Endothelial cell (in vitro differentiated cells): Measurements from ENCODE around the gene LTO1. TPM values are rescaled to one million over a fixed set of nuclear protein-coding genes. Genes with fewer than 3 reads are reported as not detected.

ENCODE experiments used
- DNase-seq: peaks from one replicate; pipeline ENCODE4 v3.0.0; 2021; ENCODE audit warnings: low spot score
- H3K27ac Mint-ChIP-seq: one replicate; pipeline ENCODE4 v1.8.0; 2021; ENCODE audit warnings: mixed read lengths, inconsistent platforms; ENCODE audit not compliant: unreplicated experiment
- H3K27me3 Mint-ChIP-seq: one replicate; pipeline ENCODE4 v1.8.0; 2021; ENCODE audit warnings: mild to moderate bottlenecking, moderate library complexity, mixed read lengths, inconsistent platforms; ENCODE audit not compliant: unreplicated experiment
- H3K36me3 Mint-ChIP-seq: one replicate; pipeline ENCODE4 v1.8.0; 2021; ENCODE audit warnings: mild to moderate bottlenecking, low read depth, mixed read lengths, inconsistent platforms; ENCODE audit not compliant: unreplicated experiment
- H3K4me1 Mint-ChIP-seq: one replicate; pipeline ENCODE4 v1.8.0; 2021; ENCODE audit warnings: mild to moderate bottlenecking, mixed read lengths, inconsistent platforms; ENCODE audit not compliant: unreplicated experiment
- H3K4me3 Mint-ChIP-seq: one replicate; pipeline ENCODE4 v1.8.0; 2021; ENCODE audit warnings: mild to moderate bottlenecking, mixed read lengths, inconsistent platforms; ENCODE audit not compliant: unreplicated experiment
- H3K9me3 Mint-ChIP-seq: one replicate; pipeline ENCODE4 v1.8.0; 2021; ENCODE audit warnings: mixed read lengths, inconsistent platforms; ENCODE audit not compliant: unreplicated experiment
- CTCF ChIP-seq: fragments of 200-600 bp; sonication (generic); IDR thresholded peaks from one replicate; pipeline ENCODE4 v1.5.0; 2021; ENCODE audit warnings: antibody characterized with exemption; ENCODE audit not compliant: unreplicated experiment
- total RNA-seq: library from RNA; stranded (reverse); fragmentation: NEBNext Ultra II Directional; extraction: Animal tissue kit (Norgen Biotek cat#: 25700); gene quantifications from one replicate; pipeline ENCODE4 v1.2.1, GENCODE V29; 2021; ENCODE audit not compliant: unreplicated experiment

LTO1 gene
- total RNA-seq, 1 donor from 2014 or later = 23.3 TPM

GRCh38 chr11:69708736-69709401, 33.7 kb upstream of the LTO1 start:
- H3K36me3 Mint-ChIP-seq = no peaks in the 10 kb centered on the region
- peaks cover 4% of the 10 kb centered on the region for H3K27me3 Mint-ChIP-seq
- peaks cover 7% of the 10 kb centered on the region for H3K4me1 Mint-ChIP-seq
- TF ChIP-seq CTCF = no peak
- H3K4me3 Mint-ChIP-seq = no peak overlapping the region
- H3K27ac Mint-ChIP-seq = no peak overlapping the region
- no peak for DNase-seq
- no peaks in the 10 kb centered on the region for H3K9me3 Mint-ChIP-seq

- Mint-ChIP-seq H3K4me3 (no peak overlapping the region), H3K4me1 (peaks cover 11% of the 10 kb centered on the region), H3K27ac (no peak overlapping the region), H3K27me3 (peaks cover 8% of the 10 kb centered on the region), H3K36me3 (no peaks in the 10 kb centered on the region), H3K9me3 (no peaks in the 10 kb centered on the region)
- no peak for TF ChIP-seq CTCF
- no peak for DNase-seq
Observed at GRCh38 chr11:69707176-69707575, 32.0 kb upstream of the LTO1 start.

GRCh38 chr11:69705901-69706787, 31.0 kb upstream of the LTO1 start:
- Mint-ChIP-seq H3K4me3 (no peak overlapping the region), H3K27me3 (peaks cover 8% of the 10 kb centered on the region), H3K9me3 (no peaks in the 10 kb centered on the region), H3K4me1 (peaks cover 11% of the 10 kb centered on the region), H3K36me3 (no peaks in the 10 kb centered on the region), H3K27ac (no peak overlapping the region)
- TF ChIP-seq CTCF = no peak
- DNase-seq = no peak

- peaks cover 7% of the 10 kb centered on the region for H3K27me3 Mint-ChIP-seq
- no peak for TF ChIP-seq CTCF
- DNase-seq = no peak
- H3K27ac Mint-ChIP-seq = no peak overlapping the region
- H3K9me3 Mint-ChIP-seq = no peaks in the 10 kb centered on the region
- H3K4me3 Mint-ChIP-seq = no peak overlapping the region
- peaks cover 15% of the 10 kb centered on the region for H3K4me1 Mint-ChIP-seq
- H3K36me3 Mint-ChIP-seq = no peaks in the 10 kb centered on the region
Observed at GRCh38 chr11:69705351-69705811, 30.2 kb upstream of the LTO1 start.
